ENCODE results near the gene ITGAL.

DNA sequence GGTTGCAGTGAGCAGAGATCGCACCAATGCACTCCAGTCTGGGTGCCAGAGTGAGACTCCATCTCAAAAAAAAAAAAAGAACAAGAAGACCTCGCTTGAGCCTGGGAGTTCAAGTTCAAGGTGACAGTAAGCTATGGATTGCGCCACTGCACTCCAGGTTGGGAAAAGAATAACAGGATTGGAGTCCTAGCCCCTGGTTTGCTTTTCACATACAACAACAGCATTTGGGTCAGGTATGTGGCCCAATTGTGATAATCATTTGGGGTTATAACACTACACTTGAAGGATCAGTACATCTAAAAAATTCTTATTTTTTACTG is 23.5 kb upstream of the ITGAL start:
- no peak for TF ChIP-seq POLR2A (IDR thresholded peaks at IDR 0.05)
- TF ChIP-seq, protein P1, sequence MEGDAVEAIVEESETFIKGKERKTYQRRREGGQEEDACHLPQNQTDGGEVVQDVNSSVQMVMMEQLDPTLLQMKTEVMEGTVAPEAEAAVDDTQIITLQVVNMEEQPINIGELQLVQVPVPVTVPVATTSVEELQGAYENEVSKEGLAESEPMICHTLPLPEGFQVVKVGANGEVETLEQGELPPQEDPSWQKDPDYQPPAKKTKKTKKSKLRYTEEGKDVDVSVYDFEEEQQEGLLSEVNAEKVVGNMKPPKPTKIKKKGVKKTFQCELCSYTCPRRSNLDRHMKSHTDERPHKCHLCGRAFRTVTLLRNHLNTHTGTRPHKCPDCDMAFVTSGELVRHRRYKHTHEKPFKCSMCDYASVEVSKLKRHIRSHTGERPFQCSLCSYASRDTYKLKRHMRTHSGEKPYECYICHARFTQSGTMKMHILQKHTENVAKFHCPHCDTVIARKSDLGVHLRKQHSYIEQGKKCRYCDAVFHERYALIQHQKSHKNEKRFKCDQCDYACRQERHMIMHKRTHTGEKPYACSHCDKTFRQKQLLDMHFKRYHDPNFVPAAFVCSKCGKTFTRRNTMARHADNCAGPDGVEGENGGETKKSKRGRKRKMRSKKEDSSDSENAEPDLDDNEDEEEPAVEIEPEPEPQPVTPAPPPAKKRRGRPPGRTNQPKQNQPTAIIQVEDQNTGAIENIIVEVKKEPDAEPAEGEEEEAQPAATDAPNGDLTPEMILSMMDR (IDR thresholded peaks at IDR 0.05), result no peak
